ENCODE data around the gene RASA3. TPM values are rescaled to one million over a fixed set of nuclear protein-coding genes. Genes with fewer than 3 reads are reported as not detected.

RASA3 gene
- total RNA-seq, 1 experiment from 2014 or later: 0.26 TPM

GRCh38 chr13:114109641-114110041 lies 22.8 kb downstream of the RASA3 start:
- H3K4me3 Mint-ChIP-seq (ENCODE audit: low read depth, unreplicated experiment): no peak overlapping the region
- H3K4me1 Mint-ChIP-seq (ENCODE audit: low read depth, unreplicated experiment): no peaks in the 10 kb centered on the region
- no peak for DNase-seq
- intact Hi-C loops (cut with micrococcal nuclease; ENCODE audit: unreplicated experiment): no loop called here
- no peaks in the 10 kb centered on the region for H3K9me3 Mint-ChIP-seq (ENCODE audit: low read depth, unreplicated experiment)
- no peaks in the 10 kb centered on the region for H3K27me3 Mint-ChIP-seq (ENCODE audit: unreplicated experiment)
- CTCF ChIA-PET: no interaction called here
- no peak overlapping the region for H3K27ac Mint-ChIP-seq (ENCODE audit: unreplicated experiment)
- no peak for TF ChIP-seq CTCF (IDR thresholded peaks at IDR 0.05; ENCODE audit: unreplicated experiment)
- no TSS peak for BruUV-seq (replicated peaks)
- no peaks in the 10 kb centered on the region for H3K36me3 Mint-ChIP-seq (ENCODE audit: insufficient read depth, unreplicated experiment)

GRCh38 chr13:114108894-114109293 lies 23.5 kb downstream of the RASA3 start:
- BruUV-seq (replicated peaks): no TSS peak
- intact Hi-C loops (cut with micrococcal nuclease; ENCODE audit: unreplicated experiment): no loop called here
- no peak overlapping the region for H3K4me3 Mint-ChIP-seq (ENCODE audit: low read depth, unreplicated experiment)
- CTCF ChIA-PET: no interaction called here
- no peak for TF ChIP-seq CTCF (IDR thresholded peaks at IDR 0.05; ENCODE audit: unreplicated experiment)
- no peaks in the 10 kb centered on the region for H3K4me1 Mint-ChIP-seq (ENCODE audit: low read depth, unreplicated experiment)
- no peaks in the 10 kb centered on the region for H3K36me3 Mint-ChIP-seq (ENCODE audit: insufficient read depth, unreplicated experiment)
- H3K27ac Mint-ChIP-seq (ENCODE audit: unreplicated experiment): no peak overlapping the region
- H3K27me3 Mint-ChIP-seq (ENCODE audit: unreplicated experiment): no peaks in the 10 kb centered on the region
- DNase-seq: no peak
- H3K9me3 Mint-ChIP-seq (ENCODE audit: low read depth, unreplicated experiment): no peaks in the 10 kb centered on the region

- no peak for TF ChIP-seq CTCF (IDR thresholded peaks at IDR 0.05; ENCODE audit: unreplicated experiment)
- no TSS peak for BruUV-seq (replicated peaks)
- no peak overlapping the region for H3K27ac Mint-ChIP-seq (ENCODE audit: unreplicated experiment)
- no peaks in the 10 kb centered on the region for H3K27me3 Mint-ChIP-seq (ENCODE audit: unreplicated experiment)
- no peaks in the 10 kb centered on the region for H3K36me3 Mint-ChIP-seq (ENCODE audit: insufficient read depth, unreplicated experiment)
- no peaks in the 10 kb centered on the region for H3K9me3 Mint-ChIP-seq (ENCODE audit: low read depth, unreplicated experiment)
- H3K4me1 Mint-ChIP-seq (ENCODE audit: low read depth, unreplicated experiment): no peaks in the 10 kb centered on the region
- H3K4me3 Mint-ChIP-seq (ENCODE audit: low read depth, unreplicated experiment): no peak overlapping the region
- CTCF ChIA-PET: no interaction called here
- intact Hi-C loops (cut with micrococcal nuclease; ENCODE audit: unreplicated experiment): no loop called here
- no peak for DNase-seq
Measured at GRCh38 chr13:114108141-114108761, 24.2 kb downstream of the RASA3 start.

- TF ChIP-seq CTCF (IDR thresholded peaks at IDR 0.05; ENCODE audit: unreplicated experiment): no peak
- no peaks in the 10 kb centered on the region for H3K4me1 Mint-ChIP-seq (ENCODE audit: low read depth, unreplicated experiment)
- H3K27me3 Mint-ChIP-seq (ENCODE audit: unreplicated experiment): no peaks in the 10 kb centered on the region
- H3K27ac Mint-ChIP-seq (ENCODE audit: unreplicated experiment): no peak overlapping the region
- BruUV-seq (replicated peaks): no TSS peak
- no peak for DNase-seq
- no peaks in the 10 kb centered on the region for H3K9me3 Mint-ChIP-seq (ENCODE audit: low read depth, unreplicated experiment)
- CTCF ChIA-PET: no interaction called here
- H3K36me3 Mint-ChIP-seq (ENCODE audit: insufficient read depth, unreplicated experiment): no peaks in the 10 kb centered on the region
- no peak overlapping the region for H3K4me3 Mint-ChIP-seq (ENCODE audit: low read depth, unreplicated experiment)
- intact Hi-C loops (cut with micrococcal nuclease; ENCODE audit: unreplicated experiment): no loop called here
Measured at GRCh38 chr13:114107686-114108081, 24.7 kb downstream of the RASA3 start.
